Keratinocyte (primary cell): ENCODE measurements around the gene WDR17. TPM values are rescaled to one million over a fixed set of nuclear protein-coding genes. Genes with fewer than 3 reads are reported as not detected.

Experiments
- DNase-seq: peaks from one replicate; pipeline ENCODE4 v3.0.0-alpha.2; 2011; ENCODE audit warnings: low read depth, missing footprints, low spot score
- FAIRE-seq: peaks from 2 replicates; lab custom pipeline; 2011; peaks lifted over from hg19 to GRCh38; lab: Jason Lieb, UNC
- H2AFZ ChIP-seq: 2 replicates; pipeline ENCODE4 v1.6.0; 2012; ENCODE audit warnings: low read length, control low read depth, inconsistent platforms; ENCODE audit not compliant: control insufficient read depth
- H3K27ac ChIP-seq: 2 replicates; pipeline ENCODE4 v1.5.1; 2011; ENCODE audit warnings: low read length; ENCODE audit not compliant: control insufficient read depth, insufficient read depth
- H3K27me3 ChIP-seq: 3 replicates; pipeline ENCODE4 v1.6.0; 2011; ENCODE audit warnings: low read length; ENCODE audit not compliant: control insufficient read depth, insufficient read depth; ENCODE audit errors: extremely low read depth
- H3K36me3 ChIP-seq, 2 experiments: 2 replicates in 1 of 2; 3 replicates in 1 of 2; pipeline ENCODE4 v1.5.1; 2011; ENCODE audit warnings: low read length in 2 of 2, mild to moderate bottlenecking in 1 of 2; ENCODE audit not compliant: control insufficient read depth in 2 of 2, insufficient read depth in 2 of 2; ENCODE audit errors: extremely low read depth in 1 of 2
- H3K4me1 ChIP-seq: 3 replicates; pipeline ENCODE4 v1.5.1; 2011; ENCODE audit warnings: low read length; ENCODE audit not compliant: control insufficient read depth, insufficient read depth; ENCODE audit errors: extremely low read depth
- H3K4me2 ChIP-seq: 3 replicates; pipeline ENCODE4 v1.6.0; 2011; ENCODE audit warnings: low read depth, low read length; ENCODE audit not compliant: control insufficient read depth, insufficient read depth; ENCODE audit errors: extremely low read depth
- H3K4me3 ChIP-seq, 3 experiments: fragments of 200-600 bp in 1 of 3; sonication (generic) in 1 of 3; 2 replicates in 2 of 3; 3 replicates in 1 of 3; pipeline ENCODE4 v1.5.1; 2011 to 2016; ENCODE audit warnings: low read length in 3 of 3, mild to moderate bottlenecking in 3 of 3, control low read depth in 2 of 3, inconsistent platforms in 1 of 3, low read depth in 1 of 3, mixed read lengths in 1 of 3, mixed run types in 1 of 3, moderate library complexity in 1 of 3; ENCODE audit not compliant: control insufficient read depth in 2 of 3, insufficient read depth in 2 of 3; ENCODE audit errors: extremely low read depth in 1 of 3
- H3K79me2 ChIP-seq: 2 replicates; pipeline ENCODE4 v1.6.0; 2012; ENCODE audit warnings: low read length; ENCODE audit not compliant: control insufficient read depth, insufficient read depth
- H3K9ac ChIP-seq: 3 replicates; pipeline ENCODE4 v1.6.0; 2011; ENCODE audit warnings: low read length; ENCODE audit not compliant: control insufficient read depth, insufficient read depth; ENCODE audit errors: extremely low read depth
- H3K9me1 ChIP-seq: 3 replicates; pipeline ENCODE4 v1.6.0; 2011; ENCODE audit warnings: low read length; ENCODE audit not compliant: control insufficient read depth, insufficient read depth; ENCODE audit errors: extremely low read depth
- H3K9me3 ChIP-seq: 2 replicates; pipeline ENCODE4 v1.5.1; 2012; ENCODE audit warnings: low read depth, low read length; ENCODE audit not compliant: control insufficient read depth
- H4K20me1 ChIP-seq: 3 replicates; pipeline ENCODE4 v1.6.0; 2011; ENCODE audit warnings: low read length; ENCODE audit not compliant: control insufficient read depth, insufficient read depth; ENCODE audit errors: extremely low read depth
- EZH2 ChIP-seq: IDR thresholded peaks from one replicate; pipeline ENCODE4 v1.6.1; 2012; ENCODE audit warnings: inconsistent platforms, mild to moderate bottlenecking, low read length, moderate library complexity
- dilution Hi-C: fragments of 300-500 bp; cut with MboI; formaldehyde crosslinking; loops from one replicate; pipeline ENCODE4 v1.7.0; 2020; ENCODE audit warnings: low sequenced_read_pairs; ENCODE audit not compliant: extremely low pct_ligation_motif_present
- polyA plus RNA-seq, 5 experiments: library from polyadenylated mRNA; depleted of rRNA in 3 of 5; stranded (reverse) in 3 of 5; stranded (forward) in 1 of 5; unstranded in 1 of 5; fragments of >200 nt; gene quantifications; 1 replicate in 1 of 5; 2 replicates in 3 of 5; 3 replicates in 1 of 5; pipeline versions ENCODE4 v1.2.1 to v1.2.3, GENCODE V29; 2011 to 2012; ENCODE audit warnings: missing spikeins in 2 of 5, low read depth in 1 of 5, low replicate concordance in 1 of 5
- TF ChIP-seq, protein P1 (sequence below), 3 experiments: IDR thresholded peaks in 1 of 3; conservative IDR thresholded peaks in 1 of 3; optimal IDR thresholded peaks in 1 of 3; 2 replicates in 2 of 3; 3 replicates in 1 of 3; pipeline versions ENCODE3 to v1.5.1; 2011; ENCODE audit warnings: low read length in 3 of 3, mild to moderate bottlenecking in 3 of 3, moderate library complexity in 2 of 3, control low read depth in 1 of 3, inconsistent platforms in 1 of 3; ENCODE audit not compliant: insufficient read depth in 2 of 3; ENCODE audit errors: extremely low read depth in 1 of 3

The WDR17 gene
- polyA plus RNA-seq, 1 donor (not counting 4 experiments of a cell fraction or from before 2014, with no cell fraction given): 1.1 TPM

GRCh38 chr4:176042195-176042594, 23.4 kb upstream of the WDR17 start:
- TF ChIP-seq, protein P1, sequence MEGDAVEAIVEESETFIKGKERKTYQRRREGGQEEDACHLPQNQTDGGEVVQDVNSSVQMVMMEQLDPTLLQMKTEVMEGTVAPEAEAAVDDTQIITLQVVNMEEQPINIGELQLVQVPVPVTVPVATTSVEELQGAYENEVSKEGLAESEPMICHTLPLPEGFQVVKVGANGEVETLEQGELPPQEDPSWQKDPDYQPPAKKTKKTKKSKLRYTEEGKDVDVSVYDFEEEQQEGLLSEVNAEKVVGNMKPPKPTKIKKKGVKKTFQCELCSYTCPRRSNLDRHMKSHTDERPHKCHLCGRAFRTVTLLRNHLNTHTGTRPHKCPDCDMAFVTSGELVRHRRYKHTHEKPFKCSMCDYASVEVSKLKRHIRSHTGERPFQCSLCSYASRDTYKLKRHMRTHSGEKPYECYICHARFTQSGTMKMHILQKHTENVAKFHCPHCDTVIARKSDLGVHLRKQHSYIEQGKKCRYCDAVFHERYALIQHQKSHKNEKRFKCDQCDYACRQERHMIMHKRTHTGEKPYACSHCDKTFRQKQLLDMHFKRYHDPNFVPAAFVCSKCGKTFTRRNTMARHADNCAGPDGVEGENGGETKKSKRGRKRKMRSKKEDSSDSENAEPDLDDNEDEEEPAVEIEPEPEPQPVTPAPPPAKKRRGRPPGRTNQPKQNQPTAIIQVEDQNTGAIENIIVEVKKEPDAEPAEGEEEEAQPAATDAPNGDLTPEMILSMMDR (optimal IDR thresholded peaks at IDR 0.05 in 1 of 3, IDR thresholded peaks at IDR 0.05 in 1 of 3, conservative IDR thresholded peaks at IDR 0.05 in 1 of 3; ENCODE audit: extremely low read depth in 1 of 3, insufficient read depth in 2 of 3, low read length in 3 of 3): no peak
- no peak for TF ChIP-seq EZH2
- Histone ChIP-seq H3K27ac (no peak overlapping the region), H3K27me3 (no peaks in the 10 kb centered on the region), H3K36me3 (no peaks in the 10 kb centered on the region), H4K20me1 (no peaks in the 10 kb centered on the region), H2AFZ (no peak overlapping the region), H3K9me3 (no peaks in the 10 kb centered on the region), H3K4me3 (no peak overlapping the region), H3K9ac (no peak overlapping the region), H3K4me1 (no peaks in the 10 kb centered on the region), H3K79me2 (no peaks in the 10 kb centered on the region), H3K4me2 (no peak overlapping the region), H3K9me1 (no peaks in the 10 kb centered on the region)
- dilution Hi-C loops: loop anchor here (25.0 kb wide), 1 partner anchor 295 kb away; no protein-coding TSS in a partner anchor
- FAIRE-seq (peak; percentile 26), DNase-seq (no peak)

GRCh38 chr4:176043838-176044588, 21.6 kb upstream of the WDR17 start:
- Histone ChIP-seq H3K27me3 (no peaks in the 10 kb centered on the region), H2AFZ (no peak overlapping the region), H3K9me3 (no peaks in the 10 kb centered on the region), H3K4me1 (no peaks in the 10 kb centered on the region), H3K9ac (no peak overlapping the region), H3K4me2 (no peak overlapping the region), H3K9me1 (no peaks in the 10 kb centered on the region), H3K27ac (no peak overlapping the region), H3K36me3 (no peaks in the 10 kb centered on the region), H4K20me1 (no peaks in the 10 kb centered on the region), H3K79me2 (no peaks in the 10 kb centered on the region), H3K4me3 (no peak overlapping the region)
- TF ChIP-seq EZH2: no peak
- TF ChIP-seq, protein P1 (optimal IDR thresholded peaks at IDR 0.05 in 1 of 3, IDR thresholded peaks at IDR 0.05 in 1 of 3, conservative IDR thresholded peaks at IDR 0.05 in 1 of 3; ENCODE audit: extremely low read depth in 1 of 3, insufficient read depth in 2 of 3, low read length in 3 of 3): no peak
- no peak for DNase-seq
- no peak for FAIRE-seq
- dilution Hi-C loops: loop anchor here (25.0 kb wide), 1 partner anchor 293 kb away; no protein-coding TSS in a partner anchor
